ENCODE data around the gene TMIGD3.

The TMIGD3 gene

DNA sequence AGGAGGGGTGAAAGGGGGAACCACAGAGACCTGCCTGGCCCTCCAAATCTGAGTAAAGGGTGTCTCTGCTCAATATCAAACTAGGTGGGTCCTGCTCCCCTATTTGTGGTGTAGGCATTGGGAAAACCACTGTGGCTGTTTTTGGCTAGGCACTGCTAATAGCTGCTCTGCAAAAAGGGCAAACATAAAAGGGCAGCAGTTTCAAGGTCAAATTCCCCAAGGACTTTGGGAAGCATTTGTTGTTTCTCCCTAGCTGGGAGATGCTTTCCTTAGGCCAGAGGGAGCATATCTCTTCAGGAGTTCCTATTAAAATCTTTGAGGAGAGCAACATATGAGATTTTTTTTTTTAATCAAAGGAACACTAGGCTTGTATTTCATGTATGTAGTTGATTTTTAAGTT, 27.2 kb downstream of the TMIGD3 start:
- no peak for DNase-seq (ENCODE audit: low read depth in 1 of 2, low spot score in 1 of 2)

DNA sequence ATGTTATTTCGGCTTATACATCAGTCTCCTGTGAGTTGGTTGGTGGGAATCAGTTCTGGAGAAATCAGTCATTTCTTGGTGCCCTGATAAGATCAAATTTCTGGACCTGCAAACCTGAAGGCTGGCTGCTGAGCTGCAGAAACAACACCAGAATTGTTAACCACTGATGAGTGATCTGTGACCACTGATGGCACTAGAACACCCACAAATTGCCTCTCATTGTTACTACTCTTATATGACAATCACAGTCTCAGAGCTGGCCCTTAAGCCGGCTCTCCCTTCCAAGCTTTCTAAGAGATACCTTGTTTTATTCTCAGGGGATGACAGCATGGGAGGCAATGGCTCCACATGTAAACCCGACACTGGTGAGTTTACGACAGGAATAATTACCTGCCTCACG, 27.7 kb downstream of the TMIGD3 start:
- peak in 1 of 2 donors; percentile 19 for DNase-seq (ENCODE audit: low read depth in 1 of 2, low spot score in 1 of 2)

DNA sequence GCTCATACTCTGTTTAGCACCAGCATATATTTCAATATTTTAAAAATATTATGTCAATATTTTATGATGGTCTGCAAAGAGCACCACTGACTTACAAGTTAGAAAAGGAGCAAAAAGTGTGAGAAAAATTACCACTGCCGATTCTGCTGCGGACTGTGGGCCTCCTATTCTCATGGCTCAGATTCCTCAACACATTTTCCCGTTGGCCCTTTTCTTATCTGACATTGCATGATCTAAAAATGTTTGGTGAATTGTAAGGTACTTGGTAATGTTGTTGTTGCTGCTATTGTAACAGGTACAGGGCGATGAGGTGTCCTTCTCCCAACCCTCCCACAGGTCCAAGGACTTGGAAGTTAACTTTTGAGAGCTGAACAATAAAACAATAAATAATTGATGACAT, 28.9 kb downstream of the TMIGD3 start:
- DNase-seq (ENCODE audit: low read depth in 1 of 2, low spot score in 1 of 2), result no peak

DNA sequence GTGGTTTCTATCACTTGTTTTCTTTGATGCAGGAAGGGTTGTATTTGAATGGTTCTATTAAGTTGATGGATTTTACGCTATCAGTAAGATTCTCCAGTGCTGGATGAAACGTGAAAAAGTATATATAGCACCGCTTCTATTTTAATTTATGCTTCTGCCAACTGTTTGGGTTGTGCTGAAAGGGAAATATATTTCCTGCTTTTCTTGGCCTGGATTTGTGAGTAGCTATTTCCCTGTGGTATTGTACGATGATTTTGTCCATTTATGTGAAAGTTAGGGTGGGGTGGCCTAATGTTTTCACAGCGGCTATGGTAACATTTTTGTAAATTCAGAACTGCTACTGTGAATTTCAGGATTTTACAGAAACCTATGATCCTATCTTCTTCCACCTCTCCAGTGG, 29.3 kb downstream of the TMIGD3 start:
- no peak for DNase-seq (ENCODE audit: low read depth in 1 of 2, low spot score in 1 of 2)

DNA sequence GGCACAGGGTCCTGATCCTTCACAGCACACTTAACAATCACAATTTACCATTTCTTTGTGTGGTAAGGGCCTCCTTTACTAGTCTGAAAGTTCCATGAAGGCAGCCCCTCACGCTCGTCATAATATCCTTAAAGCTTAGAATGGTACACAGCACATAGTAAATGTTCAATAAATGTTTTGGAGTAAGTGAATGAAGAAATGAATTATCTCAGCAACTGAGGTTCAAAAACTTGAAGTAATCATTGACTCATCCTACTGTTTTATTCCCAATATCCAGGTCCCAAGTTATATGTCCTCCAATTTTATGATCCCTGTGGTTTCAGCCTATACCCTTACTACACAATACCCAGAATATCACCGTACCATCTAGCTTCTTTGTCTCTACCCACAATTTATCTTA, 31.9 kb downstream of the TMIGD3 start:
- DNase-seq (ENCODE audit: low read depth in 1 of 2, low spot score in 1 of 2), result no peak

DNA sequence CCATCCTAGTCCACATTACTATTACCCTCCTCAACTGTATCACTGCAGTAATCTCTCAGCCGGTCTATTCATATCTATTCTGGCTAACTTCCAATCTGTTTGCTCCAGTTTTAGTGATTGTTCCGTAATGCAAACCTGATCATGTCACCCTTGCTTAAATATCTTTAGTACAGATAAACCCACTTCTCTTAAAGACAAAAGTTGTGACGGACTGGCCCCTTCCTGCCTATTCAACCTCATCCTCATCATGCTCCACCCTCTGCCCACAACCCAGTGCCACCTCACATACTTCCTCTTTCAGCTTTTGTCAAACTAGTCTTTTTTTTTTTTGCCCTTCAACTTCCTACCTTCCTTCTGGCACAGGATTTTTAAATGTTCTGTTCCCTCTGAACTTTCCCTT, 32.4 kb downstream of the TMIGD3 start:
- DNase-seq (ENCODE audit: low read depth in 1 of 2, low spot score in 1 of 2), result peak in 1 of 2 donors; percentile 39

DNA sequence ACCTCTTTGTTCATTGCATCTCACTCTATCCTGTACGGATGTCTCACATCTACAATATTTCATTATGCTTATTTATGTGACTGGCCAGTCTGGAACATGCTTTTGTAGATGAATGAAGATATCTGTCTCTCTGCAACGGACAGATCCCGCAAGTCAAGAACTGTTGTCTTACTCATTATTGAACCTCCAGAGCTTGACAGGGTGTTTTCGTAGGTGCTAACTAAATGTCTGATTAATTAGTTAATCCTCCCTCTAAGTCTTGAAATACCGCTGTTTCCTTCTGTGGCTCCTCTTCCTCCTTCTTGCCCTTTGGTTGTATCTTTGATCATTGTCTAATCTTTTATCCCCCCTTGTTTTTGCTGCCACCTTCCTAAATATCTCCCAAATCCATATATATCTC, 32.8 kb downstream of the TMIGD3 start:
- DNase-seq (ENCODE audit: low read depth in 1 of 2, low spot score in 1 of 2), result no peak

DNA sequence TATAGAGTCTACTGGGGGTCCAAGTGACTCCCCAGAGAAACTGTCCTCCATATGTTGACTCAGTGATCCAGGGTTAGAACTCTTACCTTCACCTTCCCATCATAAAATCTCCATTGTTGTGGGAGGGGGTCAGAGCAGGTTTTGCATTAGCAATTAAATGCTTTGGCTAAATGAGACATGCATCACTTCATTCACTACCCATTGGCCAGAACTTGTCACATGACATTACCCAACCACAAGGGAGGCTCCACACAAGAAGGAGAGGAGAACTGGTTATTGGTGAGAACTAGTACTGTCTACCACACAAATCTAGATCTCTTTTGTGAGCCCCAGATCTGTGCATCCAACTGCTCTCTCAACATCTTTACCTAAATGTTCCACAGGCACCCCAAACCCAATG, 33.9 kb downstream of the TMIGD3 start:
- no peak for DNase-seq (ENCODE audit: low read depth in 1 of 2, low spot score in 1 of 2)

DNA sequence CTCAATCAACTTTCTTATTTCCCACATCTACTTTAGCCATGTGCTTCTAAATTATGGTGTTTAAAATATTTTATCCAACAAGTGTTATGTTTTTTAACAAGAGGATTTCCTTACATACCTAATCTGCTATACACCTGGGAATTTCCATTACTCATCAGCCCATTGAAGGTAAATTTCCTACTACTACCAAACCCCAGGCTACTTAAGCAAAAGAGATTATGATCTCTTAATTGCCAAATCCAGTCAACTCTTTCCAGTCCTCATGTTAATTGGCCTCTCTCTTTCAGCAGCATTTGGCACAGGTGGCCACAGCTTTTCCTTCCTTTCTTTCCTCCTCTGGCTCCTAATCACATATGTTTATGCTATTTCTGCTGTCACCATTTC, 34.7 kb downstream of the TMIGD3 start:
- DNase-seq (ENCODE audit: low read depth in 1 of 2, low spot score in 1 of 2), result no peak

DNA sequence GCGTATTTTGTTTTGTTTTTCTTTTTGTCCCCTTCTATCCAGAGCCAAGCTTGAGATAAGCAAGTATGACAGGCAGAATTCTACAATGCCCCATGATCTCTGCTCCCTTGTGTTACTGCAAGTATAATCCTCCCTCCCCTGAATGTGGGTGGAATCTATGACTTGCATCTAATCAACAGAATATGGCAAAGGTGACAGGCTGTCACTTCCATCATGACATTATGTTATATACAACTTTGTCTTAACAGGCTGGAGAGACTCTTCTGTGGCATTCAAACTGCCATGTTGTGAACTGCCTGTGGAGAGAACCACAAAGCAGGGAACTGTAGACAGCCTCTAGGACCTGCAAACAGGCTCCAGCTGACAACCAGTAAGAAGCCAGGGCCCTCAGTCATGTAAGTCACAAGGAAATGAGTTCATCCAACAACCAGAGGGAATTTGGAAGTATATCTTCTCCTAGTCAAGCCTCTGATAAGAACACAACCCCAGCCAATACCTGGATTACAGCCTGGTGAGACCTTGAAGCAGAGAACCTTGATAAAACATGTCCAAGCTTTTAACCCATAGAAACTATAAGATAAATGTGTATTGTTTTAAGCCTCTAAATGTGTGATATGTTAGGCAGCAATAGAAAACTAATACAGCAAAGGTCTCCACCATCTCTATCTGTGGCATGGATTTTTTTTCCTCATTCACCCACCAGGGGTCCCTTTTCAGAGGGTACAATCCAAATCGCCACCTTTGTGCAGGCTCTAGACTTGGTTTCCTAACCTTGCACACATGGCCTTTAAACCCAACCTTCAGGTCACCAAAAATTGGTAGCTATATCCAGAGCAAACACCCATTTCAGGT, 35.3 kb downstream of the TMIGD3 start:
- DNase-seq (ENCODE audit: low read depth in 1 of 2, low spot score in 1 of 2), result no peak

DNA sequence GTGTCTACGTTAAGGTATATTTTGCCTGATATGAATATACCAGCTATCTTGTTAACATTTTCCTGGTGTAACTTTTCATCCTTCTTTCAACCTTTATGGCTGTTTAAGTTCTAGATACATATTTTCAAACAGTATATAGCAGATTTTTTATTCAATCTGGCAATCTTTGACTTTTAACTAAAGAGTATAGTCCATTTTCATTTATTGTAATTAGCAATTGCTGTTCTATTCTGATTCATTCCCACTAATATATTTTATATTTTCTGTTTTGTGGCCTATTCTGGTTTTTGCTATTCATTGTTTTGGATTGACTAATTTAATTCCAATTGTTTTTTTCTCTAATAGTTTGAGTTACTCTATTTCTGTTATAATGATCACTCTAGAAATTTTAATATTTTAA, 37.0 kb downstream of the TMIGD3 start:
- DNase-seq (ENCODE audit: low read depth in 1 of 2, low spot score in 1 of 2), result no peak

DNA sequence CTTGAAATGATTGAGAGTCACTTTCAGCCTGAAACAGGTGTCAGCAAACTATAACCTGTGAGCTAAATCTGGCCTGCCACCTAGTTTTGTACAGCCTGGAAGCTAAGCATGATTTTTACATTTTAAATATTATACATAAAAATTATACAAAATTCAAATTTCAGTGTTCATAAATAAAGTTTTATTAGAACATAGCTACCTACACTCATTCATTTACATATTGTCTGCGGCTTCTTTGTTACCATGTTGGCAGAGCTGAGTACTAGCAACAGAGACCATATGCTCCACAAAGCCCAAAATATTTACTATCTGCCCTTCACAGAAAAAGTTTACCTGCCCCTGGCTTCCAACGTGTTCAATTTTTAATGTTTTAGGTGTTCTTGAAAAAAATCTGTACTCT, 37.7 kb downstream of the TMIGD3 start:
- DNase-seq (ENCODE audit: low read depth in 1 of 2, low spot score in 1 of 2), result no peak

DNA sequence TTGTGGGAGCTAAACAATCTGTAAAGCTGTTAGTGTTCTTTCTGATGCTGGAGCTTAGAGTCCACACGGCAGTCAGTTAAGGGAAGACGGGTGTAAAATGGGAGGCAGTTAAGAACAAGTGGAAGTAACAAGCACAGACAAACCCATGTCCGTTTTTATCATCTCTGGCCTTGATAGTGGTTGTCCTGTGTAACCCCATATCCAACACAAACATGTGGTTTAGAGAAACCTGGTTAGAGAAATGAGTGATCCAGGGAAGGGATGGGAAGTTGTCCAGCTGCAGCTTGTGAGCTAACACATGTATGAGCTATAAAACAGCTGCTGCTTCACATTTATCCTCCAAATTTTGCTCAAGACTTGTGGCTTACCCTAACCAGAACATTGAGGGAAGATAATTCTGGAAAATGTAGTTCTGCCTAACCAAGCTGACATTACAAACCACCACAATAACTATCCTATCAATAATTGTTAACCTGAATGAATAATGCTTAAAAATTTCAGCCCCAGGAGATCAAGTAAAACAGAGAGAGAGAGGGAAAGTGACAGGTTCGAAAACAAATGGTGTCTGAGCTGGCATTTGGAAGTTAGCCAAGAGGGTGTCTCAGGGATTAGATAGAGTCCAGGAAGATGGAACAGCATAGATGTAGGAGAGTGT, 40.3 kb downstream of the TMIGD3 start:
- no peak for DNase-seq (ENCODE audit: low read depth in 1 of 2, low spot score in 1 of 2)

DNA sequence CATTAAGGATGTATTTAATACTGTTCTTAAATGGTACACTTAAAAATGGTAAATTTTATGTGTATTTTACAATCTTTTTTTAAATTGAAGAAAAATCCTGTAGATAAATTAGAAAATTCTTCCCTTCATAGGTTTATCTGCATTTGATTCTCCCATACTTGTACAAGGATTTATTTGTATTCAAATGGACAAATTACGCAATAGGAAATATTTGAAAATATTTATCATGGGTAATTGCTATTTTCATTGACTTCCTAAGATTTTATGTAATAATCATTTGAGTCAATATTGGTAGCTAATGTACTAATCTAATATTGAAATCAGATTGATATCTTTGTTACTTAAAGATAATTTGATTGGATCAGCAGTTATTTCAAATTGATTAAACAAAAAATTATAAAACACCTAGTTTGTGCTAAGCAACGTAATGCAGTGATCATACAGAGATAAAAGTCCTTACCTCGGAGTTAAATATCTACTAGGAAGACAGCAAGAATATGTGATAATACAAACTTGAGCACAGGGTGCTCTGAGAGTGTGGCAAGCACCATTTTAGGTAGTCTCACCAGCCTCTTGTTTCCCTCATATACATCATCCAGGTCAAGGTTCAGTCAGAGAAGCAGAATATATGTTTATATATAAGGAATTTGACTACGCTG, 40.9 kb downstream of the TMIGD3 start:
- DNase-seq (ENCODE audit: low read depth in 1 of 2, low spot score in 1 of 2), result no peak

DNA sequence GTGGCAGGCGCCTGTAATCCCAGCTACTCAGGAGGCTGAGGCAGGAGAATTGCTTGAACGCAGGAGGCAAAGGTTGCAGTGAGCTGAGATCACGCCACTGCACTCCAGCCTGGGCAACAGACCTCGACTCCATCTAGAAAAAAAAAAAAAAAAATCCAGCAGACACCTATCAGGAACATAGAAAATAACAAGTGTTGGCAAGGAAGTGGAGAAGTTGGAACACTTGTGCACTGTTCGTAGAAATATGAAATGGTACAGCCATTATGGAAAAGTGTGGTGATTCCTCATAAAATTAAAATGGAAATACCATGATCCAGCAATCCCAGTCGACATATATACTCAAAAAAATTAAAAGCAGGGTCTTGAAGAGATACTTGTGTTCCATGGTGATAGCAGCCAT, 41.7 kb downstream of the TMIGD3 start:
- DNase-seq (ENCODE audit: low read depth in 1 of 2, low spot score in 1 of 2), result no peak

DNA sequence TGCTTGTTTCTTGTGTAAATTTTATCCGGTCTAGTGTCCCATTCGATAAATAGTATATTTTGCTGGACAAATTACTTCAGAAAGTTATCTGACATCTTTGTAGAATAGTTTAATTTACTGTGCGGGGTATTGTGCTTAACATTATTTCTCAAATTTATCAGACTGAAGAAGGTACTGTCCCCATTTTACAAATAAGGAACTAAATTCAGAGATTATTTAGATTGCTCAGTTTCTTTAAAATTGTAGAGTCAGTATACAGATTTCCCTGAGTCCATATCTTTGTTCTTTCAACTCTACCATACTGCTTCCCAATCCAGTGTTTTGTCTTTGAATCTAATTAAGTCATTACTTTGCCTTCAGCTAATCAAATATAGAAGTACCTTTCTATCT, 47.8 kb downstream of the TMIGD3 start:
- DNase-seq (ENCODE audit: low read depth in 1 of 2, low spot score in 1 of 2), result no peak

DNA sequence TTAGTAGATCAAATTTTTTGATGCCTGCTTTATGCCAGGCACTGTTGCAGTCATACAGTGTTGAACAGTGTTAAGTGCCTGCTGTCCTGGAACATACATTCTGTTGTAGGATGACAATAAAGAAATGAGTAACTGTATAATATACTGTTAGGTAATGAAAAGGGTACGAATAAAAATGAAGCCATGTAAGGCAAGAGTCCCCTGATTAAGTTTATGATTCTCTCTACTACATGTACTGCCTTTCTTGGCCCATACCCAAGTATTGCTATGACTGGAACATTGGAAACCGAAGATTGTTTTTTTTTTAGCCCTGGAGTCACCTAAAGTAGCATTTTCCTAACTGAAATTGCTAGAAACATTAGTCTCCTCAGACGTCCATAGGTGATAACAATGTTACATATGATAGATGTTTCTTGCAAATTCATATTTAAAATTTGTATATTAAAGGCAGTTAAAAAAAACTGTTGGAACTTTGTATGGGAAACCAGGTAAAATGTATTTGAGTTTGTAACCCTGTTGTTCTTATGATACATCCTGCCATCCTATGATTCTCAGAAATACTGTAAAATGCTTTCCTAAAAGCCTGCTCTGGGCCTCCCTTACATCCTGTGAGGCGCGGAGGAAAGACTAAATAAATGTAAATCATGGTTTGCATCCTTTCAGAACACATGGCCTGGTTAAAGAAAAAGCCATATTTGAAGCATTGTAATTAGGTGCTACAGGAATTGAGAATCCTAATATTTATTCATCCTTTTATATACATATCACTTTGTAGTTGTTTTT, 48.4 kb downstream of the TMIGD3 start:
- DNase-seq (ENCODE audit: low read depth in 1 of 2, low spot score in 1 of 2), result no peak

DNA sequence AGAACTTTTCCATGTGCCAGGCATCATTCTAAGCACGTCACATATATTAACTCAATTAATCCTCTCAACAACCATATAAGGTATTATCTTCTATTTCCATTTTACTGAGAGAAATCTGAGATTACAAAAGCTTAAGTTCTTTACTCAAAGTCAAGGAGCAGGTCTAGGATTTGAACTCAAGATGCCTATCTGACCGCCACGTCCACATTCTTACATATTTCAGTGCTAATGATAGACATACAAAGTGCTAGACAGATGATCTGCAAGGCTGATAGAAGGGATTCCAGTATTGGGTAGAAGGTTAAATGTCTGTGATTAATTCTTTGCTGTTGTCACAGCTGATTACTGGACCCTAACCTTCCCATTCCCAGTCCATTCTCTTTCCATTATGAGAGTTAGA, 49.7 kb downstream of the TMIGD3 start:
- no peak for DNase-seq (ENCODE audit: low read depth in 1 of 2, low spot score in 1 of 2)

DNA sequence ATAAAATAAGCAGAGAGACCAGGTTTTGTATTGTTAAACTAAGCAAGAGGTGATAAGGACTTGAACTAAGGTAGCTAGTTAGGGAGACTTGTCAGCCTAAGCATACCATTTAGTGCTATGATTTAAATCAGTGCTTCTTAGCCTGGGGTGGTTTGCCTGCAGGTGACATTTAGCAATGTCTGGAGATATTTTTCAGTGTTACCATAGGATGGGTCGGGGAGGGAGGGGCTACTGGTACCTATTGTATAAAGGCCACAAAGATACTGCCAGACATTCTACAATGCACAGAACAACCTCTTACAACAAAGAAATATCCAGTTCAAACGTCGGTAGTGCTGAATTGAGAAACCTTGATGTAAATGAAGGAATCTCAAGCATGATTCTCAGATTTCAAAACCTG, 50.9 kb downstream of the TMIGD3 start:
- no peak for DNase-seq (ENCODE audit: low read depth in 1 of 2, low spot score in 1 of 2)

DNA sequence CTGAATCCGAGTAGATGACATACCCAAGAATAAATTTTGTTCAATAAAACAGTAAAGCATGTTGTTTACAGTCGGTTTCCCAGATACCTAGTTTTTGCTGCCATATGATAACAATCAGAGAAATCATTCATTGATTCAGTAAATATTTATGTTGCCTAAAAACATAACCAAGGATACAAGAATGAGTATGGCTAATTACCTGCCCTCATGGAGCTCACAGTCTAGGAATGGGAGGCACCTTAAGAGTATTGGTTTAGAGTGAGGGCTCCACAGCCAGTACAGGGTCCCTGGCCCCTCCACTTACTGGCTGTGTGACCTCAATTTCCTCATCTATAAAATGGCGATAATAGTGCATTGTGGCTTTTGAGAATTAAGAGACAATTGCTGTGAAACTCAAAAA, 53.2 kb downstream of the TMIGD3 start:
- no peak for DNase-seq (ENCODE audit: low read depth in 1 of 2, low spot score in 1 of 2)

DNA sequence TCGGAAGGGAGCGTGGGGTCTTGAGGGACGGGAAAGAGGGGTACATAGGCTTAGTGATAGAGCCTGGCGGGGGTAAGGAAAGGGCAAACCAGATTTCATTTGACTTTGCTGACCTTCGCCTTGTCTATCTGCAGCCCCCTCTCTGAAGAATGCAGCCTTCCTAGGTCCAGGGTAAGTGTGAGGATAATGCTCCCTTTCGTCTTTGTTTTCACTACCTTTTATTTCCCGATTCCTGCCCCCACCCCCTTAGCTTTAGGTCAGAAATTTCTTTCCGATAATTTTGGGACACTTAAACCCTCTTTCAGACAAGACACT, 53.8 kb downstream of the TMIGD3 start:
- DNase-seq (ENCODE audit: low read depth in 1 of 2, low spot score in 1 of 2), result no peak

Measured in activated CD4-positive, alpha-beta T cell treated with anti-CD3 and anti-CD28 coated beads, Interleukin-2, amount 50 U/mL, for 24 hours (primary cell).